GM19324 (cell line): ENCODE data around the gene NHLRC1.

Experiments
- ATAC-seq: cut with Tn5 transposase; IDR thresholded peaks from one replicate; pipeline ENCODE4 v1.9.1; 2021; ENCODE audit warnings: mild to moderate bottlenecking, moderate library complexity; ENCODE audit not compliant: unreplicated experiment, low FRiP score

The NHLRC1 gene

GRCh38 chr6:18139935-18140621 lies 17.6 kb upstream of the NHLRC1 start:
- no peak for ATAC-seq

GRCh38 chr6:18138906-18139305 lies 16.4 kb upstream of the NHLRC1 start:
- ATAC-seq: no peak

GRCh38 chr6:18136260-18136659 lies 13.8 kb upstream of the NHLRC1 start:
- no peak for ATAC-seq

- no peak for ATAC-seq
These were observed 12.7 kb upstream of the NHLRC1 start for GRCh38 chr6:18135171-18135570.

- ATAC-seq: no peak
These were observed 9.9 kb upstream of the NHLRC1 start for GRCh38 chr6:18132346-18132745.

- ATAC-seq: no peak
These were observed 3.6 kb upstream of the NHLRC1 start for GRCh38 chr6:18126121-18126520.

- ATAC-seq: no peak
These were observed 823 bp downstream of the NHLRC1 start for GRCh38 chr6:18121580-18122127.

- no peak for ATAC-seq
These were observed 3.2 kb downstream of the NHLRC1 start for GRCh38 chr6:18119236-18119635.

GRCh38 chr6:18118330-18118729 lies 4.1 kb downstream of the NHLRC1 start:
- no peak for ATAC-seq

- ATAC-seq: no peak
These were observed 5.3 kb downstream of the NHLRC1 start for GRCh38 chr6:18117136-18117535.

GRCh38 chr6:18115356-18115755 lies 7.1 kb downstream of the NHLRC1 start:
- ATAC-seq: no peak

GRCh38 chr6:18110162-18110561 lies 12.3 kb downstream of the NHLRC1 start:
- ATAC-seq: no peak

GRCh38 chr6:18107061-18107460 lies 15.4 kb downstream of the NHLRC1 start:
- ATAC-seq: no peak

GRCh38 chr6:18102783-18103509 lies 19.5 kb downstream of the NHLRC1 start:
- ATAC-seq: no peak

GRCh38 chr6:18101873-18102272 lies 20.6 kb downstream of the NHLRC1 start:
- no peak for ATAC-seq

GRCh38 chr6:18101271-18101670 lies 21.2 kb downstream of the NHLRC1 start:
- ATAC-seq: no peak

- no peak for ATAC-seq
These were observed 22.2 kb downstream of the NHLRC1 start for GRCh38 chr6:18100296-18100695.

GRCh38 chr6:18099511-18099910 lies 23.0 kb downstream of the NHLRC1 start:
- ATAC-seq: no peak

- no peak for ATAC-seq
These were observed 26.1 kb downstream of the NHLRC1 start for GRCh38 chr6:18096423-18096822.

- ATAC-seq: no peak
These were observed 31.1 kb downstream of the NHLRC1 start for GRCh38 chr6:18091382-18091781.

- ATAC-seq: no peak
These were observed 32.1 kb downstream of the NHLRC1 start for GRCh38 chr6:18090349-18090786.
